IMR-90 (cell line): Measurements from ENCODE around the gene CREBBP. TPM values are rescaled to one million over a fixed set of nuclear protein-coding genes. Genes with fewer than 3 reads are reported as not detected.

Experiments used
- ATAC-seq: fragments of 200-7000 bp; cut with Tn5 transposase; 2 replicates; pipeline ENCODE4 v1.9.1; 2020; ENCODE audit warnings: low read depth, mild to moderate bottlenecking, moderate library complexity
- BruUV-seq: library from RNA; stranded (reverse); fragments of 400-500 nt; replicated peaks from 2 replicates; lab custom pipeline; 2021; lab: Mats Ljungman, UMichigan
- CTCF ChIA-PET: fragments of 300-600 bp; formaldehyde crosslinking; extraction: SDS; loops from one replicate; lab custom pipeline; 2021; ENCODE audit warnings: antibody characterized with exemption; lab: Yijun Ruan, JAX
- POLR2A ChIA-PET: fragments of 300-600 bp; sonication (Branson Sonifier 250); formaldehyde crosslinking; loops from one replicate; lab custom pipeline; 2022; ENCODE audit warnings: antibody characterized with exemption; ENCODE audit not compliant: unreplicated experiment; lab: Charles Lee
- DNase-seq: peaks from one replicate; pipeline ENCODE4 v3.0.0; 2013
- H2AFZ ChIP-seq: replicated peaks from 2 replicates; pipeline ENCODE3; 2013; ENCODE audit warnings: low read length, mild to moderate bottlenecking; ENCODE audit not compliant: poor library complexity
- H2AK5ac ChIP-seq: 2 replicates; pipeline ENCODE4 v1.6.1; 2013; ENCODE audit warnings: low read depth, low read length, inconsistent platforms
- H2AK9ac ChIP-seq: replicated peaks from 2 replicates; pipeline ENCODE3; 2013; ENCODE audit warnings: mild to moderate bottlenecking, low read depth, low read length, moderate library complexity; ENCODE audit not compliant: poor library complexity
- H2BK120ac ChIP-seq: 2 replicates; pipeline ENCODE4 v1.6.1; 2013; ENCODE audit warnings: low read depth, low read length, inconsistent platforms
- H2BK15ac ChIP-seq: 3 replicates; pipeline ENCODE4 v1.6.1; 2013; ENCODE audit warnings: low read depth, low read length, inconsistent platforms
- H2BK20ac ChIP-seq: 2 replicates; pipeline ENCODE4 v1.6.1; 2013; ENCODE audit warnings: low read depth, mild to moderate bottlenecking, inconsistent platforms, low read length, moderate library complexity
- H2BK5ac ChIP-seq: 2 replicates; pipeline ENCODE4 v1.6.1; 2013; ENCODE audit warnings: mild to moderate bottlenecking, low read depth, low read length, inconsistent platforms; ENCODE audit not compliant: poor library complexity, severe bottlenecking
- H3K14ac ChIP-seq: replicated peaks from 2 replicates; pipeline ENCODE4 v1.6.1; 2013; ENCODE audit warnings: low read depth, low read length, inconsistent platforms
- H3K18ac ChIP-seq: 2 replicates; pipeline ENCODE4 v1.6.1; 2013; ENCODE audit warnings: low read depth, low read length, control low read depth
- H3K23ac ChIP-seq: 2 replicates; pipeline ENCODE4 v1.6.1; 2013; ENCODE audit warnings: low read depth, low read length, inconsistent platforms
- H3K27ac ChIP-seq: 2 replicates; pipeline ENCODE4 v1.5.1; 2013; ENCODE audit warnings: mild to moderate bottlenecking, control low read depth, low read length; ENCODE audit not compliant: insufficient read depth
- H3K27me3 ChIP-seq: 2 replicates; pipeline ENCODE4 v1.6.1; 2013; ENCODE audit warnings: low read length; ENCODE audit not compliant: control insufficient read depth, insufficient read depth
- H3K36me3 ChIP-seq: 2 replicates; pipeline ENCODE4 v1.6.1; 2013; ENCODE audit warnings: low read length, mixed read lengths; ENCODE audit not compliant: control insufficient read depth, insufficient read depth
- H3K4ac ChIP-seq: 2 replicates; pipeline ENCODE4 v1.6.1; 2013; ENCODE audit warnings: low read depth, low read length, inconsistent platforms
- H3K4me1 ChIP-seq: 2 replicates; pipeline ENCODE4 v1.6.1; 2013; ENCODE audit warnings: low read length, mixed read lengths; ENCODE audit not compliant: control insufficient read depth, insufficient read depth
- H3K4me2 ChIP-seq: 2 replicates; pipeline ENCODE4 v1.6.1; 2013; ENCODE audit warnings: low read depth, mild to moderate bottlenecking, control low read depth, low read length, moderate library complexity
- H3K4me3 ChIP-seq: 2 replicates; pipeline ENCODE4 v1.5.1; 2013; ENCODE audit warnings: low read depth, mild to moderate bottlenecking, control low read depth, low read length, moderate library complexity; ENCODE audit not compliant: insufficient read depth
- H3K56ac ChIP-seq: 2 replicates; pipeline ENCODE4 v1.6.1; 2013; ENCODE audit warnings: low read length, inconsistent platforms; ENCODE audit not compliant: insufficient read depth; ENCODE audit errors: extremely low read depth
- H3K79me1 ChIP-seq, 2 experiments: 2 replicates each; pipeline ENCODE4 v1.6.1; 2013; ENCODE audit warnings: low read length in 2 of 2, inconsistent platforms in 1 of 2, low read depth in 1 of 2
- H3K9ac ChIP-seq: 2 replicates; pipeline ENCODE4 v1.6.1; 2013; ENCODE audit warnings: low read depth, low read length, control low read depth
- H3K9me1 ChIP-seq: 2 replicates; pipeline ENCODE4 v1.6.1; 2013; ENCODE audit warnings: low read length, inconsistent platforms; ENCODE audit not compliant: insufficient read depth
- H3K9me3 ChIP-seq: 2 replicates; pipeline ENCODE4 v1.6.1; 2013; ENCODE audit warnings: low read length; ENCODE audit not compliant: control insufficient read depth, insufficient read depth
- H4K20me1 ChIP-seq: 2 replicates; pipeline ENCODE4 v1.6.1; 2013; ENCODE audit warnings: low read length, inconsistent platforms; ENCODE audit not compliant: insufficient read depth
- H4K5ac ChIP-seq: 2 replicates; pipeline ENCODE4 v1.6.1; 2013; ENCODE audit warnings: mild to moderate bottlenecking, low read depth, low read length, control low read depth
- H4K8ac ChIP-seq, 2 experiments: 2 replicates each; pipeline ENCODE4 v1.6.1; 2013; ENCODE audit warnings: low read depth in 2 of 2, low read length in 2 of 2, control low read depth in 1 of 2, inconsistent platforms in 1 of 2
- H4K91ac ChIP-seq: 2 replicates; pipeline ENCODE4 v1.6.1; 2013; ENCODE audit warnings: low read depth, low read length, inconsistent platforms; ENCODE audit not compliant: insufficient read depth
- BHLHE40 ChIP-seq: fragments of 150-350 bp; IDR thresholded peaks from 2 replicates; pipeline ENCODE4 v1.6.1; 2016; ENCODE audit warnings: mild to moderate bottlenecking, low read depth, low read length
- CHD1 ChIP-seq: IDR thresholded peaks from 2 replicates; pipeline ENCODE4 v1.6.1; 2012; ENCODE audit warnings: low read depth, low read length, improper control_type of control experiment
- FOS ChIP-seq: fragments of 150-350 bp; IDR thresholded peaks from 2 replicates; pipeline ENCODE4 v1.6.1; 2016; ENCODE audit warnings: low read depth, low read length
- MAFK ChIP-seq: IDR thresholded peaks from 2 replicates; pipeline ENCODE4 v1.6.1; 2012; ENCODE audit warnings: low read depth, low read length, improper control_type of control experiment
- MAZ ChIP-seq: IDR thresholded peaks from 2 replicates; pipeline ENCODE4 v1.6.1; 2012; ENCODE audit warnings: low read depth, mild to moderate bottlenecking, low read length, improper control_type of control experiment, moderate library complexity, borderline replicate concordance
- MXI1 ChIP-seq: IDR thresholded peaks from 2 replicates; pipeline ENCODE4 v1.6.1; 2012; ENCODE audit warnings: low read depth, mild to moderate bottlenecking, low read length, moderate library complexity, borderline replicate concordance
- RAD21 ChIP-seq: IDR thresholded peaks from 2 replicates; pipeline ENCODE4 v1.6.1; 2012; ENCODE audit warnings: low read length, improper control_type of control experiment
- RCOR1 ChIP-seq: IDR thresholded peaks from 2 replicates; pipeline ENCODE4 v1.6.1; 2012; ENCODE audit warnings: mild to moderate bottlenecking, low read length, improper control_type of control experiment; ENCODE audit not compliant: insufficient replicate concordance
- RFX5 ChIP-seq: IDR thresholded peaks from 2 replicates; pipeline ENCODE4 v1.8.0; 2012; ENCODE audit warnings: low read depth, mild to moderate bottlenecking, low read length, moderate library complexity
- WGBS, 2 experiments: methylation state at CpG; one replicate each; pipeline versions ENCODE4 v1.1.5 to v1.1.7; 2013; ENCODE audit warnings: missing lambda C conversion rate in 2 of 2; ENCODE audit not compliant: insufficient read length in 1 of 2; ENCODE audit errors: extremely low coverage in 2 of 2; 5-methylcytosine and 5-hydroxymethylcytosine counted together
- dilution Hi-C: fragments of 300-500 bp; cut with HindIII; formaldehyde crosslinking; loops from one replicate; pipeline ENCODE4 v1.14.3; 2018; ENCODE audit warnings: low sequenced_read_pairs; ENCODE audit not compliant: unreplicated experiment
- in situ Hi-C: fragments of 300-500 bp; cut with MboI; formaldehyde crosslinking; loops from 3 replicates; pipeline ENCODE4 v1.14.3; 2019; ENCODE audit warnings: low sequenced_read_pairs, inconsistent platforms, mixed read lengths
- intact Hi-C: fragments of 100-400 bp; cut with micrococcal nuclease; formaldehyde crosslinking; loops from 2 replicates; pipeline ENCODE4 v1.10.0; 2022
- polyA plus RNA-seq, 3 experiments: library from polyadenylated mRNA; depleted of rRNA; stranded (reverse); fragments of >200 nt; gene quantifications; 2 replicates each; pipeline ENCODE4 v1.2.3, GENCODE V29; 2012; ENCODE audit warnings: low replicate concordance in 1 of 3
- total RNA-seq: library from RNA; depleted of rRNA; stranded (reverse); fragments of >200 nt; gene quantifications from 2 replicates; pipeline ENCODE4 v1.2.3, GENCODE V29; 2012
- TF ChIP-seq, protein P1 (sequence below): fragments of 150-350 bp; IDR thresholded peaks from 2 replicates; pipeline ENCODE4 v1.6.1; 2017; ENCODE audit warnings: mild to moderate bottlenecking, antibody characterized with exemption, low read length, low read depth
- TF ChIP-seq, protein P2 (sequence below): fragments of 150-350 bp; IDR thresholded peaks from 2 replicates; pipeline ENCODE4 v1.6.1; 2016; ENCODE audit warnings: low read depth, mild to moderate bottlenecking, low read length, moderate library complexity, borderline replicate concordance
- TF ChIP-seq, protein P3 (sequence below): conservative IDR thresholded peaks from 2 replicates; pipeline ENCODE4 v1.5.1; 2012; ENCODE audit warnings: mild to moderate bottlenecking, low read depth, low read length, improper control_type of control experiment

Gene CREBBP
- total and polyA plus RNA-seq, 2 of the 4 experiments (the other 2 are of a cell fraction) = 7.3 to 12.5 TPM

DNA sequence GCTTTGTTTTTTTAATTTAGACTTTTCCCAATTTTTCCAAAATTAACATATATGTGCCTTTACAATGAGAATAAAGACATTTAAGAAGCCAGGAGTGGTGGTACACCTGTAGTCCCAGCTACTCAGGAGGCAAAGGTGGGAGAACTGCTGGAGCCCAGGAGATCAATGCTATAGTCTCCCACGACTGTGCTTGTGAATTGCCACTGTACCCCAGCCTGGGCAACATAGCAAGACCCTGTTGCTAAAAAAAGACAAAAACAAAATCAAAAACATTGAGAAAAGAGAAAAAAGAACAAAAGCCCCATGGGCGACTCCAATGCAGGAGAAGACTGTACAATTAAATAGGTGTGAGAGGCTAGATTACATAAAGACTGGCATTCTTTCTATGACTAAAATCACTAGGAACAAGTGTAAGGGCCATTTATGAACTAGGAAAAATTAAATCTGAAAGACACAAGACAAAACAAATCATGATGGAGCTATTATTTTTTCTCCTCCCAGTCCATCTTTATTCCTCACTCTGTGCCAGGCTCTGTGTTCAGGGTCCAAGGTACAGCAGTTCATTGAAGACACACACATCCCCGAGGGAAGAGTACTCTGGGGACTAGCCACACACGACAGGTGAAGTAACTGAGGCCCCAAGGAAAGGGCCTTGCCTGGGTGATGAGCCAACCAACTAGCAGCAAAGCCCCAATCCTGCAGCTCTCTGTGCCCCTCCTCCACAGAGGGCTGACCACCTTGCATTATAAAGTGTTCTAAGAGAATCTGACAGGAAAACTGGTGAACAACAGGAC is 79.8 kb downstream of the CREBBP start (continued):
- TF ChIP-seq BHLHE40 = no peak
- TF ChIP-seq FOS = no peak

DNA sequence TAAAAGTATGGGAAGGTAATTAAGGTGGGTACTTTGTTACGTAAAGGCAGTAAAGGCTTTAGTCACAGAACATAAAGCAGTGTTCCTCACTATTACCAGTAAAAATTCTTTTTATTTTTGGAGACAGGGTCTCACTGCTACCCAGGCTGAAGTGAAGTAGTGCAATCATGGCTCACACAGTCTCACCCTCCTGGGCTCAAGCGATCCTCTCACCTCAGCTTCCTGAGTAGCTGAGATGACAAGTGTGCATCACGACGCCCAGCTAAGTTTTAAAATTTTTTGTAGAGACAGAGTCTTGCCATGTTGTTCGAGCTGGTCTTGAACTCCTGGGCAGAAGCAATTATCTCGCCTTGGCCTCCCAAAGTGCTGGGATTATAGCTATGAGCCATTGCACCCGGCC is 80.5 kb downstream of the CREBBP start:
- ChIA-PET POLR2A (no interaction called here), CTCF (no interaction called here)
- H2BK120ac ChIP-seq = no peak overlapping the region
- H3K14ac ChIP-seq = no peak overlapping the region
- H2AK5ac ChIP-seq = no peak overlapping the region
- no peak overlapping the region for H3K56ac ChIP-seq
- no TSS peak for BruUV-seq
- no peak overlapping the region for H3K27ac ChIP-seq
- no peak overlapping the region for H3K18ac ChIP-seq
- H3K9me3 ChIP-seq = no peaks in the 10 kb centered on the region
- H4K8ac ChIP-seq = no peak overlapping the region
- DNase-seq (no peak), ATAC-seq (no peak)
- H3K4me2 ChIP-seq = no peak overlapping the region
- dilution Hi-C loops (no loop called here), in situ Hi-C loops (no loop called here), intact Hi-C loops (no loop called here)
- H3K4me3 ChIP-seq = no peak overlapping the region
- no peak overlapping the region for H4K5ac ChIP-seq
- H3K9ac ChIP-seq = no peak overlapping the region
- no peak overlapping the region for H3K4ac ChIP-seq
- H3K36me3 ChIP-seq = 0 out of 2 replicates have a peak, but pooled peaks cover 5% of the 10 kb centered on the region
- H3K23ac ChIP-seq = no peak overlapping the region
- H2AK9ac ChIP-seq = no peak overlapping the region
- peaks cover 5% of the 10 kb centered on the region; the same call in 1 of the 2 replicates for H3K4me1 ChIP-seq
- WGBS, 2 experiments = 80 to 100% methylated on average over 1 to 2 of the region's 7 CpGs
- H2AFZ ChIP-seq = no peak overlapping the region
- peaks cover 96% of the 10 kb centered on the region for H4K20me1 ChIP-seq
- peaks cover 16% of the 10 kb centered on the region for H3K9me1 ChIP-seq
- no peak overlapping the region for H4K91ac ChIP-seq
- no peak overlapping the region for H2BK20ac ChIP-seq
- no peaks in the 10 kb centered on the region for H3K27me3 ChIP-seq
- no peak overlapping the region for H2BK5ac ChIP-seq
- H3K79me1 ChIP-seq = peaks cover 38 to 82% of the 10 kb centered on the region in 2 experiments
- H2BK15ac ChIP-seq = no peak overlapping the region
- no peak for TF ChIP-seq MAFK
- no peak for TF ChIP-seq RFX5
- TF ChIP-seq MXI1 = no peak
- TF ChIP-seq MAZ = no peak
- TF ChIP-seq, protein P1, sequence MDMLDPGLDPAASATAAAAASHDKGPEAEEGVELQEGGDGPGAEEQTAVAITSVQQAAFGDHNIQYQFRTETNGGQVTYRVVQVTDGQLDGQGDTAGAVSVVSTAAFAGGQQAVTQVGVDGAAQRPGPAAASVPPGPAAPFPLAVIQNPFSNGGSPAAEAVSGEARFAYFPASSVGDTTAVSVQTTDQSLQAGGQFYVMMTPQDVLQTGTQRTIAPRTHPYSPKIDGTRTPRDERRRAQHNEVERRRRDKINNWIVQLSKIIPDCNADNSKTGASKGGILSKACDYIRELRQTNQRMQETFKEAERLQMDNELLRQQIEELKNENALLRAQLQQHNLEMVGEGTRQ = no peak
- TF ChIP-seq RCOR1 = no peak
- no peak for TF ChIP-seq RAD21
- TF ChIP-seq, protein P2, sequence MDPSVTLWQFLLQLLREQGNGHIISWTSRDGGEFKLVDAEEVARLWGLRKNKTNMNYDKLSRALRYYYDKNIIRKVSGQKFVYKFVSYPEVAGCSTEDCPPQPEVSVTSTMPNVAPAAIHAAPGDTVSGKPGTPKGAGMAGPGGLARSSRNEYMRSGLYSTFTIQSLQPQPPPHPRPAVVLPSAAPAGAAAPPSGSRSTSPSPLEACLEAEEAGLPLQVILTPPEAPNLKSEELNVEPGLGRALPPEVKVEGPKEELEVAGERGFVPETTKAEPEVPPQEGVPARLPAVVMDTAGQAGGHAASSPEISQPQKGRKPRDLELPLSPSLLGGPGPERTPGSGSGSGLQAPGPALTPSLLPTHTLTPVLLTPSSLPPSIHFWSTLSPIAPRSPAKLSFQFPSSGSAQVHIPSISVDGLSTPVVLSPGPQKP = no peak
- TF ChIP-seq, protein P3, sequence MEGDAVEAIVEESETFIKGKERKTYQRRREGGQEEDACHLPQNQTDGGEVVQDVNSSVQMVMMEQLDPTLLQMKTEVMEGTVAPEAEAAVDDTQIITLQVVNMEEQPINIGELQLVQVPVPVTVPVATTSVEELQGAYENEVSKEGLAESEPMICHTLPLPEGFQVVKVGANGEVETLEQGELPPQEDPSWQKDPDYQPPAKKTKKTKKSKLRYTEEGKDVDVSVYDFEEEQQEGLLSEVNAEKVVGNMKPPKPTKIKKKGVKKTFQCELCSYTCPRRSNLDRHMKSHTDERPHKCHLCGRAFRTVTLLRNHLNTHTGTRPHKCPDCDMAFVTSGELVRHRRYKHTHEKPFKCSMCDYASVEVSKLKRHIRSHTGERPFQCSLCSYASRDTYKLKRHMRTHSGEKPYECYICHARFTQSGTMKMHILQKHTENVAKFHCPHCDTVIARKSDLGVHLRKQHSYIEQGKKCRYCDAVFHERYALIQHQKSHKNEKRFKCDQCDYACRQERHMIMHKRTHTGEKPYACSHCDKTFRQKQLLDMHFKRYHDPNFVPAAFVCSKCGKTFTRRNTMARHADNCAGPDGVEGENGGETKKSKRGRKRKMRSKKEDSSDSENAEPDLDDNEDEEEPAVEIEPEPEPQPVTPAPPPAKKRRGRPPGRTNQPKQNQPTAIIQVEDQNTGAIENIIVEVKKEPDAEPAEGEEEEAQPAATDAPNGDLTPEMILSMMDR = no peak
- no peak for TF ChIP-seq CHD1
- no peak for TF ChIP-seq BHLHE40
